ENCODE results near the gene ABCA9. TPM values are rescaled to one million over a fixed set of nuclear protein-coding genes. Genes with fewer than 3 reads are reported as not detected.

ABCA9 gene
- total and polyA plus RNA-seq, 9 of the 15 experiments (the other 6 are each of a cell fraction or from before 2014, with no cell fraction given): 0.04 TPM; not detected in 8

GRCh38 chr17:69093279-69093789 is 32.6 kb upstream of the ABCA9 start (continued):
- TF ChIP-seq SMARCB1 (IDR thresholded peaks at IDR 0.05; ENCODE audit: insufficient read length, low read depth) (peak; percentile 42), CEBPB (tag; IDR thresholded peaks at IDR 0.05) (peak; percentile 67), SMARCA4 (IDR thresholded peaks at IDR 0.05) (peak; percentile 96), EGR1 (conservative IDR thresholded peaks at IDR 0.05) (no peak), RCOR1 (IDR thresholded peaks at IDR 0.05; ENCODE audit: borderline replicate concordance in 1 of 2, low read depth in 2 of 2, low read length in 2 of 2) (peak; percentile 65 to 82; a peak in 2 of 4 replicates), CBX1 (IDR thresholded peaks at IDR 0.05; ENCODE audit: low read depth) (no peak), ZNF589 (CRISPR knock-in tag; IDR thresholded peaks at IDR 0.05; ENCODE audit: low read depth) (peak; percentile 61; the same call in 1 of the 2 replicates), NFIC (IDR thresholded peaks at IDR 0.05) (peak; percentile 84), CTCFL (IDR thresholded peaks at IDR 0.05; ENCODE audit: borderline replicate concordance, insufficient read depth, low read depth, low read length, poor library complexity, severe bottlenecking) (no peak), LEF1 (IDR thresholded peaks at IDR 0.05) (peak; percentile 99), ZNF324 (CRISPR knock-in tag; IDR thresholded peaks at IDR 0.05) (no peak), KLF6 (CRISPR knock-in tag; IDR thresholded peaks at IDR 0.05; ENCODE audit: borderline replicate concordance) (peak; percentile 58; the same call in 1 of the 2 replicates), ZNF436 (CRISPR knock-in tag; IDR thresholded peaks at IDR 0.05) (0 out of 2 replicates have a peak, but pooled peaks have one; percentile 22), TAF1 (IDR thresholded peaks at IDR 0.05; ENCODE audit: control insufficient read depth, extremely low read depth, insufficient read depth, low read length, severe bottlenecking) (peak; percentile 15), GMEB1 (CRISPR knock-in tag; IDR thresholded peaks at IDR 0.05) (no peak), FOXJ3 (CRISPR knock-in tag; IDR thresholded peaks at IDR 0.05) (no peak), PTRF (tag; IDR thresholded peaks at IDR 0.05) (peak; percentile 46; the same call in 1 of the 2 replicates), HNRNPL (IDR thresholded peaks at IDR 0.05; ENCODE audit: low read depth, low read length) (no peak), RBBP5 (IDR thresholded peaks at IDR 0.05; ENCODE audit: borderline replicate concordance, insufficient read depth, low read length, poor library complexity, severe bottlenecking) (peak; percentile 52), ZBTB34 (CRISPR knock-in tag; IDR thresholded peaks at IDR 0.05) (0 out of 2 replicates have a peak, but pooled peaks have one; percentile 14), HINFP (tag; conservative IDR thresholded peaks at IDR 0.05; ENCODE audit: low read depth) (peak; percentile 39; the same call in 1 of the 2 replicates), ELF2 (CRISPR knock-in tag; IDR thresholded peaks at IDR 0.05) (no peak; the same call in 1 of the 2 replicates), RUNX1 (IDR thresholded peaks at IDR 0.05; ENCODE audit: low read depth) (no peak)
